ENCODE results near the gene ST6GALNAC1.

The ST6GALNAC1 gene

GRCh38 chr17:76575570-76575969 is 68.0 kb downstream of the ST6GALNAC1 start:
- no peak for DNase-seq

All from cortex of kidney (tissue), 1 donor.